Measurements from ENCODE around the gene KEL.

KEL gene

DNA sequence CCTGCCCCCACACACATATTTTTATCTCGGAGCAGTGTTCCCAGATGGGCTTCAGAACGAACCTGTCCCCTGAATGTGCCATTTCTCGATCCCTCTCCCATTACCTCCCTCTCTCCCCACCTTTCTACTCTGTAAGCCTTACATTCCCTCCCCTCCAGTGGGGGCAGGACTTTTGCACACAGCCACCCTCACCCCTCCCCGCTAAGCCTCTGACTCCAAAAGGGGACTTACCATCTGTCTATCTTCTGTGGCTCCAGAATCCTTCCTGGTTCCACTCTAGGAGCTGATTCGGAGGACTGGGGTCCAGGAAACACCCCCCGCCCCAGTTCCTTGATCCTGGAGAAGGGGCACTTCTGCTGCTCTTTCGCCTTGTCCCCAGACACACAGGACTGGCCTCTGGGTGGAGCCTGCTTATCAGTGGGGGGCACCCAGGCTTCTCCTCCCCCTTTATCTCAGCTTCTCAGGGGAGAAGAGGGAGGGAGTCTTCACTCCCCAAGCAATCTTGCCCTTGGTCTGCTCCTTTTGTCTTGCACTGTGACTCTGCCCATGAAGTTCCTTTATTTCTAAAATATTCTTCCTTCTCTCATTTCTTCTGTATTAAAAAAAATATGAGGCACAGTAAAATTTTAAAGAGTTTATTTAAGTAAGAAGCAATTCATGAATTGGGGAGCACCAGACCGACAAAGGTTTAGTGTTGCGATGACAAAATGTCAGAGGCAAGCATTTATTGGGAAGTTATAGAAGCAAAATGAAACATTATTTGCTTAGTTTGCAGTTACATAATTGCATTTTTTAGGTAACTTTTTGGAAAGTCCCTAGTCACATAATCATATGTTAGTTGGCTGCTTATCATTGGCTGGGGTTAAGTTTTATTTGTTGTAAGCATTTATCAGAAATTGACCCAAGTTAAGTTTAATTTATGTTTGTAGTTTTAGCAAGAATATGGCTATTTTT lies at the start of gene KEL:
KEL (minus strand) TSS at position 391 of the 954 bp plus-strand sequence; CDS start at position 234, 157 bp downstream.
- no peak within 1 kb of the TSS for H3K4me3 ChIP-seq (ENCODE audit: control insufficient read depth, low read depth, low read length)
- no peak for TF ChIP-seq CTCF (IDR thresholded peaks at IDR 0.05; ENCODE audit: control insufficient read depth, insufficient read depth, low read depth, low read length, missing control alignments)
- DNase-seq (ENCODE audit: low read depth) = no peak

DNA sequence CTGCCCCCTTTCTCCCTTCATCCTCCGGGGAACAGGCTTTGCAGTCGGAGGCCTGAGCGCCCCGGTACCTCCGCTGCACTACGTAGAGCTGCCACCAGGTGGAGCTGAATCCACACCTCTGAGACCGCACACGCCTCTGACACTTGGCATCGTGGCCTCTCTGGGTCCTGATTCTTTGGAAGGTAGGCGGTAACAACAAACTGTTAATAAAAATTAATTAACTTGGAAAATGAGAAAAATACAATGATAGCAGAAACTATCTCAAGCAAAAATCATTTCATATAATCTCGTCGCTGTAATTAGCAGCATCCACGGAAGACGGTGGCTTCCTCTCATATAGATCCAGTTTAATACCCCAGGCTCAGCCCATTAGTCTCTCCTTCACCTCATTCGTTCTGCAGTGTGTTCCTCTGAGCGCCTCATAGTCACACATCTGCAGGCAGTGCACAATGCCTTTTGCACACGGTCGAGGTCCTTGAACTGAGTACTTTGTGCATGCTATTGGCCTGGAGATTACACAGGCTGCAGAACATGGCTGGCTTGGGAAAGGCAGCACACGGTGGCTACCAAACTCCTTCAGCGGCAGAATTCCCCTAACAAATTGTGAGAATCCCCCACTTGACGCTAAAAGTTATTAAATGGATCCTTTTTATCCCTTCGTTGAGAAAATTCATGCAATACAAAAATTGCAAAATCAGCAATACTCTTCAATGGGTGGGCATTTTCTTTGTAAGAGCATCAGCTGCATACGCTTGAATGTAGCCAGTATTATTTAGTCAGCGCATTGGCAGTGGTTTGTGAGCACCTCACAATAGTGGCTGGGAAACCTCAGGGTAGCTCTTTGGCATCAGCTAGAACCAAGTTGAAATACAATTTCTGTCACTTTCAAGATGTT lies 46.1 kb upstream of the KEL start:
- no peak overlapping the region for H3K4me3 ChIP-seq (ENCODE audit: control insufficient read depth, low read depth, low read length)
- no peak for DNase-seq (ENCODE audit: low read depth)
- TF ChIP-seq CTCF (IDR thresholded peaks at IDR 0.05; ENCODE audit: control insufficient read depth, insufficient read depth, low read depth, low read length, missing control alignments) = peak; percentile 98

DNA sequence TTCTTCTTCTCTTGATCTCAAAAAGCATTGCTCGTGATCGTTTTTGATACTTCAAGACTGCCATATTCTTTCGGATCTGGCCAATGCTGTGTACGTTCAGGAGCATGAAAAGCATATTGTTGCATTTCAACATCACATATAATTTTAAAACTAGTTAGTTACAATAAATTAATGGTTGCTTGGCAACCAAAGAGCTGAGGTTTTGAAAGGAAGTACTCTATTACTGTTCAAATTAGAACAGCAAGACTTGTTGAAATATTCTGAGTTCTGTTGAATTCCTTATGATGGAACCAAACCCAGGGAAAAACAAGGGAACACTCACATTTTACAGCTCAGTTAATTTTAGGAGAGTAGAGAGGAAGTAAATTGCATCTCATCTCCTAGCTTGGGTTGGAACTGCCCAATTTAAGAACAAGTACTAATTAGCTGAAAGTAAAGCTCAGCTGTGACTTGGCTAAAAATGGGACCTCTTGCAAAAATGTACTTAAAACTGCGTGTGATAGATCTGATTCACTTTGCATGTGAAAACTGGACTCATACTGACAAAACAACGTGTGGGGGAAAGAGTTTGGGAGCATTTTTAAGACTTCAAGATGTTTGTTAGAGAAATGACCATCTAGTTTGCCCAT lies 43.6 kb upstream of the KEL start:
- no peak for DNase-seq (ENCODE audit: low read depth)
- TF ChIP-seq CTCF (IDR thresholded peaks at IDR 0.05; ENCODE audit: control insufficient read depth, insufficient read depth, low read depth, low read length, missing control alignments) = no peak
- no peak overlapping the region for H3K4me3 ChIP-seq (ENCODE audit: control insufficient read depth, low read depth, low read length)

- no peak overlapping the region for H3K4me3 ChIP-seq (ENCODE audit: control insufficient read depth, low read depth, low read length)
- TF ChIP-seq CTCF (IDR thresholded peaks at IDR 0.05; ENCODE audit: control insufficient read depth, insufficient read depth, low read depth, low read length, missing control alignments) = peak; percentile 74
- DNase-seq (ENCODE audit: low read depth) = peak; percentile 10
Measured at GRCh38 chr7:143003393-143004051, 41.4 kb upstream of the KEL start.

DNA sequence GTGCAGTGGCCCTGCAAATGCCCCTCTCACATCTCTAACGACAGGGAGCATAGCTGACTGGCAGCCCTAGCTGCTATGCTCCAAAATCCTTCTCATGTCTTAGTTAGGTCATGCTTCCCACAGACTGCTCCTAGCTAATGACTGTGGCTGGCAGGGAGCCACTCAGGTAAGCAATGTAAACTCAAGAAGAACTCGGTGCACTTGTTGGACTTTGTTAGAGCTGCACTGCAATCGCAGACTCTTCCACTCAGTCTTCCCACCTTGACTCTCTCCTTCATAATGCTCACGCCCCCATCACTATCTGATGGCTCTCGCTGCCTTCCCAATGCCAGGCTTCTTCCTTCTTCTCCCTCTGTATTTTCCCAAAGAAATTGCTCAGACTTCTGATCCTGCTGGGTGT lies 40.7 kb upstream of the KEL start:
- no peak for DNase-seq (ENCODE audit: low read depth)
- no peak overlapping the region for H3K4me3 ChIP-seq (ENCODE audit: control insufficient read depth, low read depth, low read length)
- no peak for TF ChIP-seq CTCF (IDR thresholded peaks at IDR 0.05; ENCODE audit: control insufficient read depth, insufficient read depth, low read depth, low read length, missing control alignments)

DNA sequence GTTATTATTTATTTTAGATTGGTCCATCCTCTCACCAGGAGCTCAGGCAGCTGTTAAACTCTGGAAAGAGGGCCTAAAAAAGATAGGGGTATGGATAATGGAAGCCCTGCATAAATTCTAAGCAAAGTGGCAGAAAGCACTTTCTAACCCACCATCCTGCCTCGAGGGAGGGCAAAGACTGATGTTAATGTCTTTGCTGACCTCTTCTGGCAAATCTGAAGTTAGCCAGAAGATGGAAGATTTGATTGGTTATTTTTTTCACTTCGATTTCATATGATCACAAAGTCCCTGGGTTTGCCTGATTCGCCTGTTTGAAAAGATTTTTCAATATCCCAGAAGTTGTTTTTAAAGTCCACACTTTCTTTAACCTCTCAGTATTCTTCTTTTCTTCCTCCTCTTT lies 39.9 kb upstream of the KEL start:
- H3K4me3 ChIP-seq (ENCODE audit: control insufficient read depth, low read depth, low read length) = no peak overlapping the region
- no peak for DNase-seq (ENCODE audit: low read depth)
- TF ChIP-seq CTCF (IDR thresholded peaks at IDR 0.05; ENCODE audit: control insufficient read depth, insufficient read depth, low read depth, low read length, missing control alignments) = peak; percentile 36

Data from AG09309 (cell line).